Adrenal gland (tissue), 5 donors: Measurements from ENCODE around the gene AMZ1.

Experiments used
- CTCF ChIP-seq, 6 experiments: fragments of 450-650 bp in 4 of 6; fragments of 200-600 bp in 2 of 6; sonication (generic) in 1 of 6; IDR thresholded peaks; 1 replicate in 5 of 6; 2 replicates in 1 of 6; pipeline versions ENCODE4 v1.5.1 to v1.8.0; 2016 to 2021; ENCODE audit warnings: antibody characterized with exemption in 6 of 6, mild to moderate bottlenecking in 2 of 6, moderate library complexity in 1 of 6
- POLR2A ChIP-seq, 2 donors: fragments of 450-650 bp; IDR thresholded peaks; one replicate each; pipeline ENCODE4 v1.6.1; 2017; ENCODE audit warnings: antibody characterized with exemption in 2 of 2, mild to moderate bottlenecking in 2 of 2, moderate library complexity in 1 of 2
- donor health status: DM: no; HTN: no; CAD: no.

GRCh38 chr7:2643386-2644219 is 44.4 kb upstream of the AMZ1 start:
- peak in 1 of 6 experiments; percentile 14 for TF ChIP-seq CTCF (IDR thresholded peaks at IDR 0.05)
- TF ChIP-seq POLR2A (IDR thresholded peaks at IDR 0.05), result no peak
